PFSK-1 (cell line): Measurements from ENCODE around the gene ETS2.

Source experiments
- FOXP2 ChIP-seq: optimal IDR thresholded peaks from 2 replicates; pipeline ENCODE3; 2011; ENCODE audit warnings: borderline replicate concordance, control low read depth, inconsistent platforms; ENCODE audit not compliant: insufficient read depth; ENCODE audit errors: extremely low read length, extremely low read depth
- POLR2AphosphoS5 ChIP-seq: IDR thresholded peaks from 2 replicates; pipeline ENCODE4 v1.6.1; 2012; ENCODE audit warnings: low read depth, mild to moderate bottlenecking, control low read depth, low read length, moderate library complexity
- REST ChIP-seq, 2 experiments: IDR thresholded peaks; 2 replicates each; pipeline versions ENCODE4 v1.6.1 to v1.8.0; 2011 to 2012; ENCODE audit warnings: low read depth in 2 of 2, low read length in 2 of 2, control low read depth in 1 of 2, inconsistent platforms in 1 of 2, mild to moderate bottlenecking in 1 of 2, moderate library complexity in 1 of 2; ENCODE audit not compliant: insufficient read depth in 1 of 2
- SIN3A ChIP-seq: IDR thresholded peaks from 2 replicates; pipeline ENCODE4 v1.6.1; 2012; ENCODE audit warnings: mild to moderate bottlenecking, low read length, moderate library complexity, borderline replicate concordance; ENCODE audit not compliant: insufficient read depth
- TAF1 ChIP-seq: IDR thresholded peaks from 2 replicates; pipeline ENCODE4 v1.6.1; 2012; ENCODE audit warnings: low read length, control low read depth, borderline replicate concordance; ENCODE audit not compliant: insufficient read depth

The ETS2 gene

DNA sequence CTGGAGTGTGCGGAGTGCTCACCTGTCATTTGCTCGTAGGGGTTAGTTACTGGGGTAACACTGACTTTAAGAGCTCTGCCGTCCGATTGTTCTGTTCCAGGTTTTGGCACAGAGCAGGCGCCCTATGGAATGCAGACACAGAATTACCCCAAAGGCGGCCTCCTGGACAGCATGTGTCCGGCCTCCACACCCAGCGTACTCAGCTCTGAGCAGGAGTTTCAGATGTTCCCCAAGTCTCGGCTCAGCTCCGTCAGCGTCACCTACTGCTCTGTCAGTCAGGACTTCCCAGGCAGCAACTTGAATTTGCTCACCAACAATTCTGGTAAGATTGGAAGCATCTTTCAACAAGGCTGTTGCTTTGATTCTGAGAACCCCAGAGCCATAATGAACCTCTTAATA lies 12.6 kb downstream of the ETS2 start:
- TF ChIP-seq FOXP2: no peak
- TF ChIP-seq SIN3A: no peak
- TF ChIP-seq REST (IDR thresholded peaks at IDR 0.05; ENCODE audit: insufficient read depth in 1 of 2, low read depth in 2 of 2, low read length in 2 of 2): no peak
- no peak for TF ChIP-seq POLR2AphosphoS5
- no peak for TF ChIP-seq TAF1

DNA sequence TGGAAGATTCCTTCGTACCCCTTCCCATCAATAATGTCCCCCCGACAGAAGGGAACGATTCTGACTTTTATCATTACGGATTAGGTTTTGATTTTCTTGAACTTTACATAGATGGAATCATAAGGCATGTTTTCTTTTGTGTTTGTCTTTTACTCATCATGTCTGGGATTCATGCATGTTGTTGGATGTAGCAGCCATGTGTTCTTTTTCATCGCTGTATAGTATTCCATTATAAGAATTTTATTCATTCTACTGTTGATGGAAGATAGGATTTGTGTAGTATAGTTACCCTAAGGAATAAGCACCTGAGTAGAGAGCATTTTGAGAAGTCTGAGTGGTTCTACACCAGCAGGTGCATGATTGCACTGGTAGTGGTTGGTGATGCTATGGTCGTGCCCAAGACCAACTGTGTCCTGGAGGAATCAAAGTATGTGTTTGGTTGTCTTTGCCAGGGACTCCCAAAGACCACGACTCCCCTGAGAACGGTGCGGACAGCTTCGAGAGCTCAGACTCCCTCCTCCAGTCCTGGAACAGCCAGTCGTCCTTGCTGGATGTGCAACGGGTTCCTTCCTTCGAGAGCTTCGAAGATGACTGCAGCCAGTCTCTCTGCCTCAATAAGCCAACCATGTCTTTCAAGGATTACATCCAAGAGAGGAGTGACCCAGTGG lies 13.5 kb downstream of the ETS2 start:
- no peak for TF ChIP-seq SIN3A
- TF ChIP-seq FOXP2: no peak
- no peak for TF ChIP-seq REST (IDR thresholded peaks at IDR 0.05; ENCODE audit: insufficient read depth in 1 of 2, low read depth in 2 of 2, low read length in 2 of 2)
- no peak for TF ChIP-seq TAF1
- TF ChIP-seq POLR2AphosphoS5: no peak

DNA sequence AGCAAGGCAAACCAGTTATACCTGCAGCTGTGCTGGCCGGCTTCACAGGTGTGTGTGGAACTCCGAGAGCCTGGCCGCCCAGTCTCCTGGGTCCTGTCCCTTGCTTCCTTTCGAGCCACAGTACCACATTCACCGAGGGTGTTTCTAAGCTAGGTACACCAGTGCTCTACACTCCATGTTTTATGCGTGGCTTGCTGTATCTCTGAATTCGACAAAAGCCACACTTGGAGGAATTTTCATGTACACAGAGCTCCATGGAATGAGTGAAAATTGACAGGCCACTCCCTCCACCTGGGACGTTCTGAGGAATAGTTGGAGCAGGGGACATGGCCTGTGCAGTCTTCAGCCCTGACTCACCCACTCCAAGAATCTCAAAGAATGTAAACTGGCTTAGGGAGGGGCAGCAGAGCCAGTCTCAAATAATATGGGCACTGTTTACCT lies 14.0 kb downstream of the ETS2 start:
- TF ChIP-seq TAF1: no peak
- no peak for TF ChIP-seq FOXP2
- no peak for TF ChIP-seq POLR2AphosphoS5
- no peak for TF ChIP-seq REST (IDR thresholded peaks at IDR 0.05; ENCODE audit: insufficient read depth in 1 of 2, low read depth in 2 of 2, low read length in 2 of 2)
- TF ChIP-seq SIN3A: no peak

DNA sequence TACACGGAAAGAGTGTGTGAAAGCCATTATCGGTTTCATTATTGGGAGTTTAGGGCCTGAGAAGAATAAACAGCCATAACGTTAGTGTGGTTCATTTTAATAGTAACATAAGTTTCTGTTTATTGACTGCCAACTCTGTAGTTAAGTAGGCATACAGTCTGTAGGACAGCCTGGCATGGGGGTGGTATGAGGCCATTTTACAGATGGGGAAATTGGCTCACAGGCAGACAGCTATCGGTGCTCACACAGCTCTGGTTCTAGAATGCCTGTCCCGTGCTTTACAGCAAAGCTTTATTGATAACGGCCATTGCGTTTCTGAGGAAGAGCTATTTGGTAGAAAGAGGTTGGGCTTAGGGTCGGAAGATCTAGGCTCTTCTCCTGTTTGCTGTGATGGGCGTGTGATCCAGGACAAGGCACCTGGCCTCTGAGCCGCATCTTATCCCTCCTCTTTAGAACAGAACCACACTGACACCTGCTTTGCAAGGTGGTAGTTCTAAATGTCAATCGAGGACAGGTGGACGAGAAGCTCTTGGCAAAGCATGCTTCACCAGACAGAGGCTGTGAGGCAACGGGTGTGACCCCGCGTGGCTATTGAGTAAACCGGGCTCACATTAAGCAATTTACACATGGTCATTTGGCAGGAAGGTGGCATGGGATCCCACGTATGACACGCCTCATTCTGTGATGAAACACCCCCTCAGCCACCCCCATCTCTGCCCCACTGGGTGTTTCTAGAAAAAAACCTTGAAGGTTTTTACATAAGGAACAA lies 14.9 kb downstream of the ETS2 start:
- TF ChIP-seq REST (IDR thresholded peaks at IDR 0.05; ENCODE audit: insufficient read depth in 1 of 2, low read depth in 2 of 2, low read length in 2 of 2) (no peak), SIN3A (no peak), FOXP2 (no peak), POLR2AphosphoS5 (no peak), TAF1 (no peak)
